GM18868 (cell line): ENCODE measurements around the gene CPHXL2.
A peak's percentile ranks its signal among the peaks of the same experiment; 100 is the strongest.

Experiments used
- ATAC-seq: cut with Tn5 transposase; IDR thresholded peaks from one replicate; pipeline ENCODE4 v1.9.1; 2021; ENCODE audit warnings: mild to moderate bottlenecking, moderate library complexity; ENCODE audit not compliant: unreplicated experiment

The CPHXL2 gene

GRCh38 chr16:75676909-75677308 is at the start of gene CPHXL2:
Gene CPHXL2 (minus strand): TSS chr16:75677009. CDS start chr16:75676999, 10 bp downstream.
- no peak for ATAC-seq

- no peak for ATAC-seq
These were observed 49.6 kb upstream of the CPHXL2 start, which contains the start of gene CPHXL for GRCh38 chr16:75726390-75726789. Gene CPHXL (minus strand): TSS chr16:75726490. CDS start chr16:75726442, 48 bp downstream.

GRCh38 chr16:75718452-75718851 is 41.6 kb upstream of the CPHXL2 start:
- ATAC-seq = no peak

GRCh38 chr16:75714661-75715060 is 37.9 kb upstream of the CPHXL2 start:
- ATAC-seq = no peak

GRCh38 chr16:75710344-75710743 is 33.5 kb upstream of the CPHXL2 start:
- no peak for ATAC-seq

GRCh38 chr16:75703306-75703705 is 26.5 kb upstream of the CPHXL2 start:
- no peak for ATAC-seq

- no peak for ATAC-seq
These were observed 25.4 kb upstream of the CPHXL2 start for GRCh38 chr16:75702242-75702641.

- no peak for ATAC-seq
These were observed 24.6 kb upstream of the CPHXL2 start, which contains the start of gene DUXB for GRCh38 chr16:75701361-75701760. Gene DUXB (minus strand): TSS chr16:75701461. CDS start chr16:75701418, 43 bp downstream.

- ATAC-seq = no peak
These were observed 20.8 kb upstream of the CPHXL2 start for GRCh38 chr16:75697571-75697970.

- ATAC-seq = no peak
These were observed 18.9 kb upstream of the CPHXL2 start for GRCh38 chr16:75695708-75696107.

GRCh38 chr16:75687361-75687760 is 10.6 kb upstream of the CPHXL2 start:
- peak; percentile 76 for ATAC-seq

GRCh38 chr16:75682308-75682707 is 5.5 kb upstream of the CPHXL2 start:
- no peak for ATAC-seq

GRCh38 chr16:75679366-75679765 is 2.6 kb upstream of the CPHXL2 start:
- ATAC-seq = no peak

- ATAC-seq = no peak
These were observed 9.3 kb downstream of the CPHXL2 start for GRCh38 chr16:75667503-75667902.

GRCh38 chr16:75660726-75661302 is 16.0 kb downstream of the CPHXL2 start:
- ATAC-seq = no peak

- no peak for ATAC-seq
These were observed 16.5 kb downstream of the CPHXL2 start for GRCh38 chr16:75660321-75660720.

GRCh38 chr16:75658175-75658574 is 18.6 kb downstream of the CPHXL2 start:
- no peak for ATAC-seq

- no peak for ATAC-seq
These were observed 22.9 kb downstream of the CPHXL2 start for GRCh38 chr16:75653922-75654321.

- peak; percentile 30 for ATAC-seq
These were observed 28.3 kb downstream of the CPHXL2 start for GRCh38 chr16:75648265-75649076.

GRCh38 chr16:75647492-75648264 is 29.1 kb downstream of the CPHXL2 start, which contains the start of the genes KARS1 and TERF2IP:
Gene KARS1 (minus strand): TSS chr16:75647665. CDS start chr16:75647639, 26 bp downstream.
Gene TERF2IP (plus strand): TSS chr16:75647773. CDS start chr16:75647883, 110 bp downstream.
- peak; percentile 90 for ATAC-seq

- ATAC-seq = peak; percentile 21
These were observed 29.7 kb downstream of the CPHXL2 start for GRCh38 chr16:75647112-75647491.
